Astrocyte of the hippocampus (primary cell): ENCODE results near the gene DUSP1.
"Not testable (repeated sequence)": the region's sequence is repeated elsewhere in the genome, so short reads cannot be mapped to it uniquely, and the experiment has no call there.

Experiments
- DNase-seq: peaks from one replicate; pipeline ENCODE4 v3.0.0; 2011; ENCODE audit warnings: low read depth, low spot score

Gene DUSP1

GRCh38 chr5:172797771-172798191 lies 26.8 kb upstream of the DUSP1 start:
- DNase-seq: no peak

GRCh38 chr5:172796306-172796705 lies 25.3 kb upstream of the DUSP1 start:
- DNase-seq: no peak

- peak; percentile 86 for DNase-seq
Measured at GRCh38 chr5:172795318-172795977, 24.5 kb upstream of the DUSP1 start.

GRCh38 chr5:172793577-172794488 lies 22.8 kb upstream of the DUSP1 start:
- DNase-seq: peak; percentile 46

GRCh38 chr5:172792701-172793570 lies 21.9 kb upstream of the DUSP1 start:
- DNase-seq: peak; percentile 45

- peak; percentile 1 for DNase-seq
Measured at GRCh38 chr5:172791726-172792445, 20.9 kb upstream of the DUSP1 start.

- DNase-seq: no peak
Measured at GRCh38 chr5:172791286-172791685, 20.3 kb upstream of the DUSP1 start.

- DNase-seq: no peak
Measured at GRCh38 chr5:172790496-172790889, 19.5 kb upstream of the DUSP1 start.

- DNase-seq: peak; percentile 22
Measured at GRCh38 chr5:172789687-172790495, 18.9 kb upstream of the DUSP1 start.

GRCh38 chr5:172788771-172789686 lies 18.0 kb upstream of the DUSP1 start:
- DNase-seq: peak; percentile 5

- not testable (repeated sequence) for DNase-seq
Measured at GRCh38 chr5:172787538-172787937, 16.5 kb upstream of the DUSP1 start.

GRCh38 chr5:172786736-172787462 lies 15.9 kb upstream of the DUSP1 start:
- DNase-seq: no peak

- no peak for DNase-seq
Measured at GRCh38 chr5:172785429-172786088, 14.6 kb upstream of the DUSP1 start.

GRCh38 chr5:172784162-172784561 lies 13.2 kb upstream of the DUSP1 start:
- DNase-seq: not testable (repeated sequence)

- DNase-seq: not testable (repeated sequence)
Measured at GRCh38 chr5:172783319-172783718, 12.3 kb upstream of the DUSP1 start.

GRCh38 chr5:172782169-172783039 lies 11.4 kb upstream of the DUSP1 start:
- no peak for DNase-seq
